ENCODE measurements around the gene HTR3B.

GRCh38 chr11:113977701-113978100 is 73.1 kb downstream of the HTR3B start:
- TF ChIP-seq CTCF (IDR thresholded peaks at IDR 0.05) (no peak), EP300 (IDR thresholded peaks at IDR 0.05) (no peak), POLR2A (IDR thresholded peaks at IDR 0.05) (no peak), POLR2AphosphoS5 (IDR thresholded peaks at IDR 0.05) (no peak)

Measured in upper lobe of left lung (tissue), 4 donors.